Activated naive CD4-positive, alpha-beta T cell treated with anti-CD3 and anti-CD28 coated beads for 36 hours (primary cell): ENCODE data around the gene ARHGEF19. TPM values are rescaled to one million over a fixed set of nuclear protein-coding genes. Genes with fewer than 3 reads are reported as not detected.
A peak's percentile ranks its signal among the peaks of the same experiment; 100 is the strongest.

Source experiments
- CTCF ChIA-PET: fragments of 350-600 bp; sonication (Branson Sonifier 250); formaldehyde crosslinking; loops from one replicate; lab custom pipeline; 2021; ENCODE audit warnings: antibody characterized with exemption; lab: Charles Lee
- DNase-seq: peaks from one replicate; pipeline ENCODE4 v3.0.0-alpha.2; 2020
- H3K27ac Mint-ChIP-seq: one replicate; pipeline ENCODE4 v1.8.0; 2021; ENCODE audit warnings: mild to moderate bottlenecking, mixed read lengths
- H3K27me3 Mint-ChIP-seq: one replicate; pipeline ENCODE4 v1.8.0; 2021; ENCODE audit warnings: low read depth, mixed read lengths
- H3K36me3 Mint-ChIP-seq: one replicate; pipeline ENCODE4 v1.8.0; 2021; ENCODE audit warnings: low read depth, mixed read lengths
- H3K4me1 Mint-ChIP-seq: one replicate; pipeline ENCODE4 v1.8.0; 2021; ENCODE audit warnings: low read depth, mixed read lengths
- H3K4me3 Mint-ChIP-seq: one replicate; pipeline ENCODE4 v1.8.0; 2021; ENCODE audit warnings: mild to moderate bottlenecking, moderate library complexity, mixed read lengths
- H3K9me3 Mint-ChIP-seq: one replicate; pipeline ENCODE4 v1.8.0; 2021; ENCODE audit warnings: mixed read lengths
- intact Hi-C: fragments of 100-400 bp; cut with micrococcal nuclease; formaldehyde crosslinking; loops from one replicate; pipeline ENCODE4 v1.15.1; 2023
- total RNA-seq, 2 experiments: library from RNA; stranded (reverse); gene quantifications; one replicate each; pipeline ENCODE4 v1.2.3, GENCODE V29; 2021

Gene ARHGEF19
- total RNA-seq, 2 experiments from 2014 or later, result 5.3 to 5.9 TPM

- CTCF ChIA-PET, result interaction anchor here (0.6 to 0.8 kb wide), 3 partner anchors 32 to 74 kb away, joined by 3 read pairs; no protein-coding TSS in a partner anchor
- H3K4me1 Mint-ChIP-seq, result peaks cover 42% of the 10 kb centered on the region
- H3K36me3 Mint-ChIP-seq, result no peaks in the 10 kb centered on the region
- intact Hi-C loops, result no loop called here
- peaks cover 2% of the 10 kb centered on the region for H3K27me3 Mint-ChIP-seq
- H3K27ac Mint-ChIP-seq, result no peak overlapping the region
- H3K4me3 Mint-ChIP-seq, result no peak overlapping the region
- H3K9me3 Mint-ChIP-seq, result no peaks in the 10 kb centered on the region
- DNase-seq, result no peak
Observed at GRCh38 chr1:16153096-16153998, 59.1 kb downstream of the ARHGEF19 start.

- Mint-ChIP-seq H3K27me3 (peaks cover 2% of the 10 kb centered on the region), H3K9me3 (no peaks in the 10 kb centered on the region), H3K27ac (no peak overlapping the region), H3K36me3 (no peaks in the 10 kb centered on the region), H3K4me1 (peaks cover 35% of the 10 kb centered on the region), H3K4me3 (no peak overlapping the region)
- CTCF ChIA-PET, result interaction anchor here (0.8 kb wide), 1 partner anchor 74 kb away, joined by 3 read pairs; no protein-coding TSS in a partner anchor
- intact Hi-C loops, result no loop called here
- no peak for DNase-seq
Observed at GRCh38 chr1:16152481-16153087, 59.9 kb downstream of the ARHGEF19 start.

- no peak for DNase-seq
- intact Hi-C loops, result no loop called here
- Mint-ChIP-seq H3K36me3 (no peaks in the 10 kb centered on the region), H3K27ac (peak overlapping the region; percentile 30), H3K9me3 (no peaks in the 10 kb centered on the region), H3K4me3 (no peak overlapping the region), H3K4me1 (peaks cover 29% of the 10 kb centered on the region), H3K27me3 (peaks cover 2% of the 10 kb centered on the region)
- CTCF ChIA-PET, result no interaction called here
Observed at GRCh38 chr1:16151995-16152384, 60.5 kb downstream of the ARHGEF19 start.

GRCh38 chr1:16151196-16151994 lies 61.1 kb downstream of the ARHGEF19 start:
- H3K4me1 Mint-ChIP-seq, result peaks cover 23% of the 10 kb centered on the region
- no peaks in the 10 kb centered on the region for H3K36me3 Mint-ChIP-seq
- no peak for DNase-seq
- H3K27me3 Mint-ChIP-seq, result peaks cover 2% of the 10 kb centered on the region
- no peak overlapping the region for H3K4me3 Mint-ChIP-seq
- H3K9me3 Mint-ChIP-seq, result no peaks in the 10 kb centered on the region
- intact Hi-C loops, result no loop called here
- CTCF ChIA-PET, result interaction anchor here (0.9 kb wide), 1 partner anchor 11 kb away, joined by 6 read pairs; no protein-coding TSS in a partner anchor
- peak overlapping the region; percentile 30 for H3K27ac Mint-ChIP-seq

- Mint-ChIP-seq H3K9me3 (no peaks in the 10 kb centered on the region), H3K27me3 (peaks cover 2% of the 10 kb centered on the region), H3K4me3 (no peak overlapping the region), H3K36me3 (no peaks in the 10 kb centered on the region), H3K27ac (no peak overlapping the region), H3K4me1 (peaks cover 17% of the 10 kb centered on the region)
- CTCF ChIA-PET, result interaction anchor here (0.5 to 0.9 kb wide), 2 partner anchors 12 to 212 kb away, joined by 4 to 6 read pairs; no protein-coding TSS in a partner anchor
- DNase-seq, result no peak
- intact Hi-C loops, result no loop called here
Observed at GRCh38 chr1:16150508-16150907, 61.9 kb downstream of the ARHGEF19 start.

- Mint-ChIP-seq H3K27me3 (no peaks in the 10 kb centered on the region), H3K27ac (no peak overlapping the region), H3K36me3 (no peaks in the 10 kb centered on the region), H3K9me3 (no peaks in the 10 kb centered on the region), H3K4me3 (no peak overlapping the region), H3K4me1 (peaks cover 15% of the 10 kb centered on the region)
- DNase-seq, result no peak
- CTCF ChIA-PET, result interaction anchor here (0.5 kb wide), 1 partner anchor 212 kb away, joined by 4 read pairs; no protein-coding TSS in a partner anchor
- intact Hi-C loops, result no loop called here
Observed at GRCh38 chr1:16149702-16150488, 62.6 kb downstream of the ARHGEF19 start.

GRCh38 chr1:16149146-16149545 lies 63.3 kb downstream of the ARHGEF19 start:
- H3K36me3 Mint-ChIP-seq, result no peaks in the 10 kb centered on the region
- intact Hi-C loops, result no loop called here
- DNase-seq, result no peak
- no peaks in the 10 kb centered on the region for H3K27me3 Mint-ChIP-seq
- CTCF ChIA-PET, result interaction anchor here (1.7 kb wide), 1 partner anchor 70 kb away, joined by 3 read pairs; no protein-coding TSS in a partner anchor
- H3K4me1 Mint-ChIP-seq, result peaks cover 12% of the 10 kb centered on the region
- H3K4me3 Mint-ChIP-seq, result no peak overlapping the region
- no peak overlapping the region for H3K27ac Mint-ChIP-seq
- no peaks in the 10 kb centered on the region for H3K9me3 Mint-ChIP-seq

GRCh38 chr1:16148329-16149092 lies 63.9 kb downstream of the ARHGEF19 start:
- intact Hi-C loops, result no loop called here
- Mint-ChIP-seq H3K4me3 (no peak overlapping the region), H3K27me3 (no peaks in the 10 kb centered on the region), H3K9me3 (no peaks in the 10 kb centered on the region), H3K36me3 (no peaks in the 10 kb centered on the region), H3K27ac (no peak overlapping the region), H3K4me1 (peaks cover 12% of the 10 kb centered on the region)
- CTCF ChIA-PET, result interaction anchor here (1.7 kb wide), 1 partner anchor 69 kb away, joined by 3 read pairs; no protein-coding TSS in a partner anchor
- no peak for DNase-seq

Other genes with a start within 250 kb of the ARHGEF19 start
- 10 to 100 TPM; 34.8 to 37.5 TPM for gene ZBTB17, start 236.6 kb downstream of the ARHGEF19 start, total RNA-seq
- gene SRARP, start 208.4 kb downstream of the ARHGEF19 start, total RNA-seq, result not detected
- gene HSPB7, start 194.6 kb downstream of the ARHGEF19 start, total RNA-seq, result not detected
- gene CLCNKA, start 190.6 kb downstream of the ARHGEF19 start, total RNA-seq, result not detected
- not detected for gene CLCNKB, start 168.9 kb downstream of the ARHGEF19 start, total RNA-seq
- not detected for gene FAM131C, start 139.0 kb downstream of the ARHGEF19 start, total RNA-seq
- gene EPHA2, start 56.6 kb downstream of the ARHGEF19 start, total RNA-seq, result under 1 TPM; 0.29 to 0.54 TPM
- 1 to 10 TPM; 2.7 to 4.0 TPM for gene CPLANE2, start 24.5 kb upstream of the ARHGEF19 start, total RNA-seq
- 10 to 100 TPM in 1 of 2 experiments, 1 to 10 TPM in 1; 7.5 to 10.2 TPM for gene FBXO42, start 139.8 kb upstream of the ARHGEF19 start, total RNA-seq
- 100 to 1,000 TPM; 169 to 179 TPM for gene SZRD1, start 154.6 kb upstream of the ARHGEF19 start, total RNA-seq
- not detected for gene SPATA21, start 224.8 kb upstream of the ARHGEF19 start, total RNA-seq
- 10 to 100 TPM; 53.3 to 53.4 TPM for gene NECAP2, start 228.1 kb upstream of the ARHGEF19 start, total RNA-seq